Activated T-cell treated with anti-CD3 and anti-CD28 coated beads for 1 hour (primary cell): ENCODE results near the gene ANKRD34C.

Experiments
- DNase-seq: peaks from one replicate; pipeline ENCODE4 v3.0.0-alpha.2; 2020; ENCODE audit warnings: low read depth

The ANKRD34C gene

GRCh38 chr15:79282371-79283251, at the start of gene ANKRD34C:
TSS of gene ANKRD34C (plus strand) at chr15:79282722. CDS start at chr15:79293285, 10,563 bp downstream.
- DNase-seq = no peak

- DNase-seq = no peak
These were observed 49.3 kb upstream of the ANKRD34C start for GRCh38 chr15:79233236-79233635.

- DNase-seq = no peak
These were observed 42.5 kb upstream of the ANKRD34C start for GRCh38 chr15:79240036-79240435.

GRCh38 chr15:79243723-79244122, 38.8 kb upstream of the ANKRD34C start:
- no peak for DNase-seq

- no peak for DNase-seq
These were observed 37.6 kb upstream of the ANKRD34C start for GRCh38 chr15:79244876-79245275.

- no peak for DNase-seq
These were observed 34.3 kb upstream of the ANKRD34C start for GRCh38 chr15:79248183-79248582.

- DNase-seq = no peak
These were observed 25.1 kb upstream of the ANKRD34C start for GRCh38 chr15:79257454-79257853.

GRCh38 chr15:79261836-79262235, 20.7 kb upstream of the ANKRD34C start:
- no peak for DNase-seq

- no peak for DNase-seq
These were observed 17.4 kb upstream of the ANKRD34C start for GRCh38 chr15:79265167-79265566.

- DNase-seq = no peak
These were observed 16.4 kb upstream of the ANKRD34C start for GRCh38 chr15:79265987-79266579.

GRCh38 chr15:79283252-79284048, 928 bp downstream of the ANKRD34C start:
- DNase-seq = peak; percentile 5

GRCh38 chr15:79290642-79291275, 8.2 kb downstream of the ANKRD34C start:
- no peak for DNase-seq

GRCh38 chr15:79292011-79292410, 9.5 kb downstream of the ANKRD34C start:
- DNase-seq = no peak

- no peak for DNase-seq
These were observed 11.6 kb downstream of the ANKRD34C start for GRCh38 chr15:79294075-79294474.

GRCh38 chr15:79296583-79296982, 14.1 kb downstream of the ANKRD34C start:
- DNase-seq = no peak

- DNase-seq = no peak
These were observed 16.8 kb downstream of the ANKRD34C start for GRCh38 chr15:79299126-79299840.

GRCh38 chr15:79299841-79300235, 17.3 kb downstream of the ANKRD34C start:
- no peak for DNase-seq

- DNase-seq = no peak
These were observed 24.7 kb downstream of the ANKRD34C start for GRCh38 chr15:79307251-79307650.

- DNase-seq = no peak
These were observed 26.4 kb downstream of the ANKRD34C start for GRCh38 chr15:79308874-79309273.

- no peak for DNase-seq
These were observed 28.1 kb downstream of the ANKRD34C start for GRCh38 chr15:79310612-79310984.
